ENCODE data around the gene ANKRD18B.
"Not testable (repeated sequence)": the region's sequence is repeated elsewhere in the genome, so short reads cannot be mapped to it uniquely, and the experiment has no call there.

The ANKRD18B gene

GRCh38 chr9:33604936-33605335 is 80.9 kb downstream of the ANKRD18B start:
- H3K27me3 Mint-ChIP-seq (ENCODE audit: low read depth); H3K36me3 Mint-ChIP-seq (ENCODE audit: low read depth); H3K4me1 Mint-ChIP-seq; H3K4me3 Mint-ChIP-seq; H3K9me3 Mint-ChIP-seq; H3K27ac Mint-ChIP-seq: not testable (repeated sequence)

DNA sequence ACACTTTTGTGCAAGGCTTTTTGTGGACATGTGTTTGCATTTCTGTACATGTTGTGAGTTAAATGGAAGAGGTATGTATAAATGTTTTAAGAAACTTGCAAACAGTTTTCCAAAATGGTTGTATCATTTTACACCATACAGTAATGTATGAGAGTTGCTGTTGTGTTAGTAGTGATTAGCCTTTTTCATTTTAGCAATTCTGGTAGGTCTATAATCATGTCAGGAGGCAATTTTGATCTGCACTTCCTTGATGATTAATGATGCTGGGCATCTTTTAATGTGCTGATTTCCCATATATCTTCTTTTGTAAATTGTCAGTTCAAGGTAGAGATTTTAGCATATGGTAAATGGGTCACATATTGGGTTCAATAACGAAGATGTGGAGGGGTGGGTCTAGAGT is 87.3 kb downstream of the ANKRD18B start:
- H3K4me1 Mint-ChIP-seq: no peaks in the 10 kb centered on the region
- no peak overlapping the region for H3K27ac Mint-ChIP-seq
- H3K36me3 Mint-ChIP-seq (ENCODE audit: low read depth): no peaks in the 10 kb centered on the region
- H3K9me3 Mint-ChIP-seq: peaks cover 3% of the 10 kb centered on the region
- H3K4me3 Mint-ChIP-seq: no peak overlapping the region
- no peak for TF ChIP-seq CTCF (IDR thresholded peaks at IDR 0.05; ENCODE audit: unreplicated experiment in 3 of 3)
- peaks cover 9% of the 10 kb centered on the region for H3K27me3 Mint-ChIP-seq (ENCODE audit: low read depth)

DNA sequence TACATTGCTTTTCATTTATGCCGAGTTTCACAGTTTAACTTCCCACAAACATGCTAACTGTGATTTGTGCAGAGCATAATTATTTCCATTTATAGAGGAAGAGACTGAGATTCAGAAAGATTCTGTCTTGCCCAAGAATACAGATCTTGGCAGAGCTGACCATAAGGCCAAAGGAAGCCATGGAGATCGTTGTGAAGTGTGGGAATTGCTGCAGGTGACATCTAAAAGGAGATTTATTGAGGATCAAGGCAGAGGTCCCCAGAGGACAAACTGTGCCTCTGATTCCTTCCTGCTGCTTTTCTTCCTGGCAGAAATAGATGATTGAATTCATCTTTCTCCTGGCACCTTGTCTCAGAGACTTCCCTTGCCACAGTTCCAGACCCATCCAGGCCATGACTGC is 88.4 kb downstream of the ANKRD18B start:
- H3K4me3 Mint-ChIP-seq: not testable (repeated sequence)

DNA sequence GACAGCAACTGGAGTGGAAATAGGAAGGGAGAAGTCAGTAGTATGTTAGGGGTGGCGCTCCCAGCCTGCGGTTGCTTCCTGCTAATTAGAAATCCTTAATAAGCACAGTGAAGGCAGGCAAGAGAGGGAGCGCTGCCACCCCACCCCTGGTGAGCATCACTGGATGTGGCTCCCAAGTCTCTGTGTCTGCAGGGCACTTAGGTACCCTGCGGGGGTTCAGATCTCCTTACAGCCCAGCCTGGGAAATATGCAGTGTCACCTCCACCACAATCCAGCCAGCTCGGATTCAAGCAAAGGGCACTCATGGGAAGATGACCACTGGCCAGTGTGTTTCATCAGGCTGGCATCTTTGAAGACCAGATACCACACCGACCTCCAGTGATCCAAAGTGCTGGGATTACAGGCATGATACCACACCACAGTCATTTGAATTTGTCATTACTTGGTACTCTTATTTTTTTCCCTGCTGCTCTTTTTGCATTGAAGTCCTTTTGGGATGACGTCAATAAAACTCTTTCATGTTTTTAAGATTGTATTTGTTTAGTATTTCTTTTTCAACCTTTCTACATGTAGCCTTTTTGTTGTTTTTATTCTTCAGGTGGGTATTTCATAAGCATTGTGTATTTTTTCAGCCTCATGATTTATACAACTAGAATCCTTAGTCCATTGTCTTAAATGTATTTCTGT is 90.1 kb downstream of the ANKRD18B start:
- Mint-ChIP-seq H3K4me1 (peaks cover 5% of the 10 kb centered on the region), H3K27me3 (ENCODE audit: low read depth) (peaks cover 9% of the 10 kb centered on the region), H3K36me3 (ENCODE audit: low read depth) (no peaks in the 10 kb centered on the region), H3K27ac (no peak overlapping the region), H3K9me3 (peaks cover 3% of the 10 kb centered on the region), H3K4me3 (no peak overlapping the region)
- TF ChIP-seq CTCF (IDR thresholded peaks at IDR 0.05; ENCODE audit: unreplicated experiment in 3 of 3): no peak

More for the DNA sequence above, 88.4 kb downstream of the ANKRD18B start:
- H3K4me1 Mint-ChIP-seq; H3K36me3 Mint-ChIP-seq (ENCODE audit: low read depth); H3K27ac Mint-ChIP-seq; H3K9me3 Mint-ChIP-seq; H3K27me3 Mint-ChIP-seq (ENCODE audit: low read depth): not testable (repeated sequence)

DNA sequence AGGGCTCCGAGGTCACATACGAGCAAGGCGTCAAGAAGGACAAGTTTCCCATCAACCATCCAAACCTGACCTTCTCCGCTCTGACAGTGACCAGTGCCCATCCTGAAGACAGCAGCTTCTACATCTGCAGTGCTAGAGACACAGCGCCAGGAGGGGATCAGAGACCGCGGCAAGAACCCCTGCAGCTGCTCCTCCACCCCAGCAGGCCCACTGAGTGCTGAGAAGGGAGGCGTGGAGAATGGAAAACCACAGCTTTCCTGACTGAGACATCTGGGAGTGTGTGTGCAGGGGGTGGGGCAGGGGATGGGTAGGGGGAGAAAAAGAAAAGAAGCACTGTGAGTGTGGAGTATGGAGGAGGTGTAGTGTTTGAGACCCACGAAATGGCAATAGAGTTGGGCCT is 94.3 kb downstream of the ANKRD18B start:
- H3K4me3 Mint-ChIP-seq; H3K27ac Mint-ChIP-seq; H3K27me3 Mint-ChIP-seq (ENCODE audit: low read depth); H3K36me3 Mint-ChIP-seq (ENCODE audit: low read depth); H3K9me3 Mint-ChIP-seq: not testable (repeated sequence)
- peaks cover 28% of the 10 kb centered on the region for H3K4me1 Mint-ChIP-seq

GRCh38 chr9:33619666-33620404 is 95.8 kb downstream of the ANKRD18B start:
- Mint-ChIP-seq H3K27me3 (ENCODE audit: low read depth) (peaks cover 8% of the 10 kb centered on the region), H3K27ac (peak overlapping the region in 2 of 3 experiments; percentile 36 to 82), H3K9me3 (no peaks in the 10 kb centered on the region), H3K4me3 (no peak overlapping the region), H3K4me1 (peaks cover 32% of the 10 kb centered on the region), H3K36me3 (ENCODE audit: low read depth) (no peaks in the 10 kb centered on the region)
- TF ChIP-seq CTCF (IDR thresholded peaks at IDR 0.05; ENCODE audit: unreplicated experiment in 3 of 3): no peak

- Mint-ChIP-seq H3K4me3 (no peak overlapping the region), H3K27me3 (ENCODE audit: low read depth) (peaks cover 8% of the 10 kb centered on the region), H3K27ac (peak overlapping the region; percentile 29 to 69 (median 50)), H3K9me3 (no peaks in the 10 kb centered on the region), H3K36me3 (ENCODE audit: low read depth) (no peaks in the 10 kb centered on the region), H3K4me1 (peaks cover 32% of the 10 kb centered on the region)
- TF ChIP-seq CTCF (IDR thresholded peaks at IDR 0.05; ENCODE audit: unreplicated experiment in 3 of 3): no peak
Measured at GRCh38 chr9:33620738-33621439, 96.8 kb downstream of the ANKRD18B start.
